RWPE2 (cell line): ENCODE data around the gene PCDH19.

Experiments
- ATAC-seq: fragments of 200-7000 bp; cut with Tn5 transposase; 3 replicates; pipeline ENCODE4 v1.9.1; 2021; ENCODE audit warnings: low read depth
- DNase-seq: peaks from one replicate; pipeline ENCODE4 v3.0.0-alpha.2; 2020; ENCODE audit warnings: low spot score
- H3K27ac ChIP-seq: fragments of 450-650 bp; 2 replicates; pipeline ENCODE4 v1.5.1; 2017; ENCODE audit warnings: mild to moderate bottlenecking; ENCODE audit not compliant: poor library complexity, severe bottlenecking
- H3K27me3 ChIP-seq: fragments of 250-450 bp; sonication (Bioruptor Pico); 2 replicates; pipeline ENCODE4 v1.5.1; 2021; ENCODE audit warnings: mild to moderate bottlenecking, moderate library complexity; ENCODE audit not compliant: insufficient read depth, poor library complexity, severe bottlenecking
- H3K36me3 ChIP-seq: fragments of 250-450 bp; sonication (Bioruptor Pico); 2 replicates; pipeline ENCODE4 v1.5.1; 2020; ENCODE audit warnings: low read depth, mild to moderate bottlenecking, moderate library complexity
- H3K4me1 ChIP-seq: fragments of 250-450 bp; sonication (Bioruptor Pico); 2 replicates; pipeline ENCODE4 v1.5.1; 2021; ENCODE audit warnings: mild to moderate bottlenecking, moderate library complexity; ENCODE audit not compliant: insufficient read depth, poor library complexity, severe bottlenecking
- H3K4me3 ChIP-seq: fragments of 250-450 bp; sonication (Bioruptor Pico); 2 replicates; pipeline ENCODE4 v1.5.1; 2021; ENCODE audit warnings: mild to moderate bottlenecking, moderate library complexity; ENCODE audit not compliant: severe bottlenecking
- H3K9me3 ChIP-seq: fragments of 250-450 bp; sonication (Bioruptor Pico); 2 replicates; pipeline ENCODE4 v1.5.1; 2021; ENCODE audit warnings: mild to moderate bottlenecking, moderate library complexity; ENCODE audit not compliant: severe bottlenecking
- TF ChIP-seq, protein P1 (sequence below): fragments of 450-650 bp; IDR thresholded peaks from one replicate; pipeline ENCODE4 v1.5.1; 2017; ENCODE audit warnings: mild to moderate bottlenecking, moderate library complexity; ENCODE audit not compliant: poor library complexity, severe bottlenecking

PCDH19 gene

DNA sequence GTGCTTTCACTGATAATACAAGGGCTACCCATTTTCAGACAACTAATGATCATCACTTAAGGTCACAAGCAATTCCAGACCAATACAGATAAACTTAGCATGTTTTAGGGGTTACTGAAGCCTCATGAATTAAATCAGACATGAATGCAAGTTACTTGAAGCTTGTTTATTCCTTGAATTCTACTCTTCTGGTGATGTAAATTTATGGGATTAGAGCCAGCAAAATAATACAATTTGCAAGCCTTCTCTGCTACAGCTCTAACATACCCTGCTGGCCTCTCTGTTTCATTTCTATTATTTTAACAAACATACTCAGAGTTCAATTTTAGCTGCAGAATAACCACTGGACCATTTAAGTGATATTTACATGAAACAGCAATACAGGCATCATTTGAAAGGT, 60.7 kb downstream of the PCDH19 start:
- H3K27ac ChIP-seq = no peak overlapping the region
- no peak overlapping the region for H3K4me3 ChIP-seq
- H3K36me3 ChIP-seq = no peaks in the 10 kb centered on the region
- TF ChIP-seq, protein P1, sequence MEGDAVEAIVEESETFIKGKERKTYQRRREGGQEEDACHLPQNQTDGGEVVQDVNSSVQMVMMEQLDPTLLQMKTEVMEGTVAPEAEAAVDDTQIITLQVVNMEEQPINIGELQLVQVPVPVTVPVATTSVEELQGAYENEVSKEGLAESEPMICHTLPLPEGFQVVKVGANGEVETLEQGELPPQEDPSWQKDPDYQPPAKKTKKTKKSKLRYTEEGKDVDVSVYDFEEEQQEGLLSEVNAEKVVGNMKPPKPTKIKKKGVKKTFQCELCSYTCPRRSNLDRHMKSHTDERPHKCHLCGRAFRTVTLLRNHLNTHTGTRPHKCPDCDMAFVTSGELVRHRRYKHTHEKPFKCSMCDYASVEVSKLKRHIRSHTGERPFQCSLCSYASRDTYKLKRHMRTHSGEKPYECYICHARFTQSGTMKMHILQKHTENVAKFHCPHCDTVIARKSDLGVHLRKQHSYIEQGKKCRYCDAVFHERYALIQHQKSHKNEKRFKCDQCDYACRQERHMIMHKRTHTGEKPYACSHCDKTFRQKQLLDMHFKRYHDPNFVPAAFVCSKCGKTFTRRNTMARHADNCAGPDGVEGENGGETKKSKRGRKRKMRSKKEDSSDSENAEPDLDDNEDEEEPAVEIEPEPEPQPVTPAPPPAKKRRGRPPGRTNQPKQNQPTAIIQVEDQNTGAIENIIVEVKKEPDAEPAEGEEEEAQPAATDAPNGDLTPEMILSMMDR = no peak
- no peaks in the 10 kb centered on the region for H3K27me3 ChIP-seq
- DNase-seq (no peak), ATAC-seq (no peak)
- H3K9me3 ChIP-seq = no peaks in the 10 kb centered on the region
- H3K4me1 ChIP-seq = no peaks in the 10 kb centered on the region

DNA sequence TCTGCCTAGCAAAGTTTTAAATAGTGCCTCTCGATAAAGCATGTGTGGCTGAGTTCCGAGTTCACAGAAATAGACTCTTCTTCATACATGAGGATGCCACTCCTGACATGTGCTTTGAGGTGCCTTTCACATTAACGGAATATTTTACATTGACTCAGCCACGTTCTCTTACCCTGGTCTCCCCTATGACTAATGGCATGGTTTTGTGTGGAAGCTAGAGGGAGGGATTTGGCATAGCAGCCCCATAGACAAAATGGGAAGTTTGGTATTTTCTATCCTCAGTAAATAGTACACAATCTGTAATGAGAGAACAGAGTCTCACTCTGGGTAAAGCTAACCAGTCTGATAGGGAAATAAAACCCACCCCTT, 68.9 kb downstream of the PCDH19 start:
- no peak overlapping the region for H3K4me3 ChIP-seq

DNA sequence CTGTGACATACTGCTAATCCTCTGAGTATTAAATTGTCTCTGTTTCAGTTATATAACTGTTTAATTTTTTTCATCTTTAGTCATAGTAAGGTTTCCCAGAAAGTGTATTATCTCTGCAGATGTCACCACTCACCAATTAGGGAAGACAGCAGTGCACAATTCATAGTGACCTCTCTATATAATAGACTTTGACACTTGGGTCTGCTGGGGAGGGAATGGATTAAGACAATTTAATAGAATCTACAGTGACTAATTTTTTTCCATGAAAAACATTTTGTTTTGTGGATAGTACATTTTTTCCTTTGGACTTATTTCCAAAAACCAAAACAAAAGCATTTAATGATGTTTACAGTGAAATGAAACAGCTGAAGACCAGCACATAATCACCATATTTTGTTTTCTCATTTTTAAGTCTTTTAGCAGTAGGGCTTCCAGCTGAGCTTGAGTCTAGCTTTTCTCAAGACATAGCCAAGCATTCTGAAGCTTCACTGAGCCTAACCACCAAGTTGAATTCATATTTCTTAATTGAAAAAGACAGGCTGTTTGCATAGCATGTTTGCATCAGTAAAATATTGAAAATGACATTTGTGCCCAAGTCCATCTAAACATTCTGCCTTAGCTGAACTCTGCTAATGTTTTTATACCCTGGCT, 69.5 kb downstream of the PCDH19 start:
- no peak overlapping the region for H3K4me3 ChIP-seq
- H3K36me3 ChIP-seq = no peaks in the 10 kb centered on the region
- no peaks in the 10 kb centered on the region for H3K4me1 ChIP-seq
- TF ChIP-seq, protein P1 = no peak
- no peak for ATAC-seq
- no peaks in the 10 kb centered on the region for H3K27me3 ChIP-seq
- H3K27ac ChIP-seq = no peak overlapping the region
- H3K9me3 ChIP-seq = no peaks in the 10 kb centered on the region
- DNase-seq = no peak

More for the DNA sequence above, 68.9 kb downstream of the PCDH19 start:
- DNase-seq (no peak), ATAC-seq (no peak)
- Histone ChIP-seq H3K4me1 (no peaks in the 10 kb centered on the region), H3K27ac (no peak overlapping the region), H3K27me3 (no peaks in the 10 kb centered on the region), H3K36me3 (no peaks in the 10 kb centered on the region), H3K9me3 (no peaks in the 10 kb centered on the region)
- TF ChIP-seq, protein P1 = no peak

GRCh38 chrX:100328351-100328750, 81.7 kb downstream of the PCDH19 start:
- TF ChIP-seq, protein P1 = no peak
- Histone ChIP-seq H3K9me3 (no peaks in the 10 kb centered on the region), H3K4me3 (no peak overlapping the region), H3K36me3 (no peaks in the 10 kb centered on the region), H3K4me1 (no peaks in the 10 kb centered on the region), H3K27ac (no peak overlapping the region), H3K27me3 (no peaks in the 10 kb centered on the region)
- DNase-seq (no peak), ATAC-seq (no peak)

DNA sequence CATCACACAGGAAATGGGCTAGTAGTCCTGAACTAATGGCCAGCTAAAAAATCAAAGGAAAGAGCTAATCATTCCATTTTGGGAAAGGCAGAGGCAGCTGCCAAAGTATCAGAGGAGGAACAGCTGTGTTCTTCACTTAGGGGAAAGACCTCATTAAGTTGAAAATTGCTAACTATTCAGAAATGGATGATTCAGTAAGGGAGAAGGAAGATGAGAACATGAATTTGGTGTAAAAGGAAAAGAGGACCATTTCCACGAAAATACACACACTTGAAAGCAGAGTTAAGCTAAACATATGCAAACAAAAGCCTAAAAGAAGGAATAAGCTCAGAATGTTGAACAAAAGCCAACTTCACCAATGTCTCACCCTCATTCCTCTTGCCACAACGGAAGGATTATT, 90.4 kb downstream of the PCDH19 start:
- ATAC-seq (no peak), DNase-seq (no peak)
- no peaks in the 10 kb centered on the region for H3K9me3 ChIP-seq

More for the DNA sequence above, 90.4 kb downstream of the PCDH19 start:
- Histone ChIP-seq H3K27ac (no peak overlapping the region), H3K4me3 (no peak overlapping the region), H3K4me1 (no peaks in the 10 kb centered on the region), H3K27me3 (no peaks in the 10 kb centered on the region), H3K36me3 (no peaks in the 10 kb centered on the region)
- TF ChIP-seq, protein P1 = no peak
